Activated T-cell treated with anti-CD3 and anti-CD28 coated beads, Interleukin-2, amount 50 U/mL, for 4 hours (primary cell): ENCODE results near the gene RPGRIP1. TPM values are rescaled to one million over a fixed set of nuclear protein-coding genes. Genes with fewer than 3 reads are reported as not detected.

Experiments used
- ATAC-seq, 2 donors: fragments of 200-7000 bp; cut with Tn5 transposase; one replicate each; pipeline ENCODE4 v1.10.0; 2021
- DNase-seq: peaks from one replicate; pipeline ENCODE4 v3.0.0-alpha.2; 2020
- H3K27me3 Mint-ChIP-seq: one replicate; pipeline ENCODE4 v1.8.0; 2021; ENCODE audit warnings: low read depth, mixed read lengths
- H3K36me3 Mint-ChIP-seq: one replicate; pipeline ENCODE4 v1.8.0; 2022; ENCODE audit warnings: mixed read lengths; ENCODE audit not compliant: insufficient read depth
- H3K4me1 Mint-ChIP-seq: one replicate; pipeline ENCODE4 v1.8.0; 2021; ENCODE audit warnings: low read depth, mixed read lengths
- H3K4me3 Mint-ChIP-seq: one replicate; pipeline ENCODE4 v1.8.0; 2021; ENCODE audit warnings: mild to moderate bottlenecking, moderate library complexity, mixed read lengths
- H3K9me3 Mint-ChIP-seq: one replicate; pipeline ENCODE4 v1.8.0; 2021; ENCODE audit warnings: mixed read lengths
- total RNA-seq, 3 donors: library from RNA; stranded (reverse); gene quantifications; one replicate each; pipeline ENCODE4 v1.2.1, GENCODE V29; 2021

The RPGRIP1 gene
- total RNA-seq = under 1 TPM in 2 of 3 donors, not detected in 1; 0.08 to 0.35 TPM

DNA sequence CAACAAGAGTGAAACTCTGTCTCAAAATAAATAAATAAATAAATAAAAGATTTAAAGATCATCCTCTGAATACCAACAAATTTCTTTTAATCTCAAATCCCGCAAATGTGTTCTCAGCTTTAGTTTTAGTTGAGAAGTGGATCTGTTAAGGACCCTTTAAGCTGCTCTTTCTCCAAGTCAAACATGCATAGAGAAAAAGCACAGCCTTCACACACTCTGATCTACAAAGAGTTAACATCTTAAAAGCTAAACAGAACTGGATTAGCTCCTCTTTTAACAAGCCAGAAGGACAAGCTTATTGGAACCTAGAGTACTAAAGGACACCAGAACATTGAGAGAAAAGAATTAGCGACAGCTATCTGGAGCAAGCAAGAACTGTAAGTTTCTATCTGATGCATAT lies at the start of gene RPGRIP1:
RPGRIP1 (plus strand) TSS at position 301 of the 400 bp plus-strand sequence. CDS start 7,894 bp downstream, outside the sequence.
- H3K36me3 Mint-ChIP-seq = no peaks in the 10 kb centered on the region
- DNase-seq = no peak
- no peak within 1 kb of the TSS for H3K4me3 Mint-ChIP-seq
- peaks cover 5% of the 10 kb centered on the region for H3K4me1 Mint-ChIP-seq
- no peak for ATAC-seq
- H3K27me3 Mint-ChIP-seq = no peaks in the 10 kb centered on the region
- H3K9me3 Mint-ChIP-seq = no peaks in the 10 kb centered on the region

DNA sequence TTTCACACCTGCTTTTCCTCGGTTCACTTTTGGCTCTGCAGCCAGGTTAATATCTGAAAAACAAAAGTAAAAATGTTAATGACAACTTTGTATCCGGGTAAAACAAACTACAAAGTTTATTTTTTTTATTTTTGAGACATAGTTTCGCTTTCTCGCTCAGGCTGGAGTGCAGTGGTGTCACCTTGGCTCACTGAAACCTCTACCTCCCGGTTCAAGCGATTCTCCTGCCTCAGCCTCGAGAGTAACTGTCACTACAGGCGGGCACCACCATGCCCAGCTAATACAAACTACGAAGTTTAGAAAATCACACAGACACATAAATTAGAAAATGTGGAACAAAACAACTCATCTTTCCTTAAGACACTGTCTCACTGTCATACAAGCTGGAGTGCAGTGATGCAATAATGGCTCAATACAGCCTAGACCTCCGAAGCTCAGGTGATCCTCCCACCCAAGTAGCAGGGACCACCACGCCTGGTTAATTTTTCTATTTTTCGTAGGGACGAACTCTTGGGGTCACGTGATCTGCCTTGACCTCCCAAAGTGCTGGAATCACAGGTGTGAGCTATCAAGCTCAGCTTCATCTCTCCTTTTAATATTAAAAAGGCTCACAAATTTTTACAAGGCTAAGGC lies 48.7 kb upstream of the RPGRIP1 start:
- DNase-seq = no peak
- H3K9me3 Mint-ChIP-seq = no peaks in the 10 kb centered on the region
- peak; percentile 51 to 55 for ATAC-seq
- H3K4me3 Mint-ChIP-seq = peak overlapping the region; percentile 63
- H3K27me3 Mint-ChIP-seq = no peaks in the 10 kb centered on the region
- peaks cover 67% of the 10 kb centered on the region for H3K36me3 Mint-ChIP-seq
- peaks cover 87% of the 10 kb centered on the region for H3K4me1 Mint-ChIP-seq

DNA sequence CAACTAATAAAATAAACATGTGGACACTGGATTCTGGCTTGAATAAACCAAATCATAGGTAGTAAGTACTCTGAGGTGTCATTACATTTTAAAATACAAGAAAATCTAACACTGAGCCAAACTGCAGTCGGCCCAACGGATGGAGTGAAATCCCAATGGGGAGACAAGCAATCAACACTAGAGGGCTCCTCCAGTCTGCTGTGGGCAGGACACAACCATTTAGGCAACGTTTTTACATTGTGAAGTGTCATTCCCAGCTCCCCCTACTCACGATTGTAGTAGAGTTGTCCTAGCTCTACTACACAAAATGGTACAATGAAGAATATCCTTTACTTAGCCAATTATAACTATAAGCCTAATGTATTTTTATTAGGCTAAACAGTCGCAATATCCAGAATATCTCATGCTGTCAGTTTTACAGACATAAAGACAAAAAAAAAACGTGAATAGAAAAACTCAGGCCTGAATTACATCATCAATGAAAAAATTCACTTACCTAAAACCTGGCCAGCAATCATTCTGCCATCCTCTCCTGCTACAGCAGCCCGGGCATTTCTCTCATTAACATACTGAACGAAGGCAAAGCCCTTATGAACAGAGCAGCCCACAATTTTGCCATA lies 46.3 kb upstream of the RPGRIP1 start:
- H3K4me3 Mint-ChIP-seq = peak overlapping the region; percentile 47
- no peaks in the 10 kb centered on the region for H3K9me3 Mint-ChIP-seq
- peaks cover 91% of the 10 kb centered on the region for H3K4me1 Mint-ChIP-seq
- H3K27me3 Mint-ChIP-seq = no peaks in the 10 kb centered on the region
- H3K36me3 Mint-ChIP-seq = peaks cover 57% of the 10 kb centered on the region
- DNase-seq (no peak), ATAC-seq (no peak)

DNA sequence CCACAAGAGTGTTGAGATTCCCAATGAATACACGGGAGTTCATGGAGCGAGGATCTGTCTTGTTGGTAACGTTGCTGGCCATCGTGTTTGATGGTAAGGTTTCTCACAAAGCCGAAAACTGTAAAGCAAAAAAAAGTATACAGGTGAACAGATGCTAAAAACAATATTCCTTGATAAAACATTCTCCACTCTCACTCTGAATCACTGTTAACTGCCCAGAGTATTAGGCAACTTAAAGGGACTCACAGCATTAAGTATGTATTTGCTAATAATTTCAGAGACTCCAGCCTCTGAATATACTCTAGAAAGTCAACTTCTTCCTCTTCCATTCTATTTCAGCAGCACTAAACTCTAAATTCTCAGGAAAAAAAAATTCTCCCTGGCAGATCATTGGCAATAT lies 45.8 kb upstream of the RPGRIP1 start:
- Mint-ChIP-seq H3K4me3 (peak overlapping the region; percentile 47), H3K27me3 (no peaks in the 10 kb centered on the region), H3K36me3 (peaks cover 62% of the 10 kb centered on the region), H3K9me3 (no peaks in the 10 kb centered on the region), H3K4me1 (peaks cover 95% of the 10 kb centered on the region)
- DNase-seq (no peak), ATAC-seq (no peak)

DNA sequence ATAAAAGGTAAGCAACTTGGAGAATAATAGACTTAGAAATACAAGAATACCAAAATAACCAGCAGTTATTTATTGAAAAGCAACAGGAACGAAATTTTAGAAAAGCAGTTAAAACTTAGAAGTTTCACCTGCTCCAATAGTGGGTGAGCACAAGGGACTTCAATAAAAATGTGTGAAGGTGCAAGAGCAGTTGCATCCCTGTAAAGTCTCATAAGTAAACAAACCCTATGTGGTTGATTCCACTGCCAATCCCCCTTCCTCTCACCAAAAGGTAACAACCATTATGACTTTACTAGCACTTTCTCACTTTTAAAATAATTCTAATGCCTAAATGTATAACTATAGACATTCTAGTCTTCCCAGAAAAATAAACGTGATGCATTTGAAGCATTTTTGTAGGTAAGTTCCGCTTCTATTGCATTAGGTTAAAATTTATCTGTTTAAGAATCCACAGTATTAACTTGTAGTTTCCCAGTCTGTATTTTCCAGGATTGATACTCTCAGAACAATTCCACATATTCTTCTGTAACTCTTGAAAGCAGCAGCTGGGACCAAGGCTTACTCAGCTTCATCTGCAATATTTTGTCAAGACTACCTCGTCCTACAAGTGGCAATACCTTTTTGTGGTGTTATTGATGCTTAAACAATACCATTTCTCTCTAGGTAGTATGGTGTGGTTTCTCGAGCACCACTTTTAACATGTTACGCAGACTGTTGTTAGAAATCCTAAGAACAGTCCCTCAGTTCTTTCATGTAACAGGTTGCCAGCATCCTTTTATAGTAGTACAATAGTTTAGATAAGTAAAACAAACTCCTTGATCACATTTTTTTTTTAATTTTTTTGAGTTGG lies 42.7 kb upstream of the RPGRIP1 start:
- H3K9me3 Mint-ChIP-seq = no peaks in the 10 kb centered on the region
- H3K4me1 Mint-ChIP-seq = peaks cover 88% of the 10 kb centered on the region
- no peaks in the 10 kb centered on the region for H3K27me3 Mint-ChIP-seq
- no peak for DNase-seq
- peaks cover 42% of the 10 kb centered on the region for H3K36me3 Mint-ChIP-seq
- ATAC-seq = no peak
- no peak overlapping the region for H3K4me3 Mint-ChIP-seq

DNA sequence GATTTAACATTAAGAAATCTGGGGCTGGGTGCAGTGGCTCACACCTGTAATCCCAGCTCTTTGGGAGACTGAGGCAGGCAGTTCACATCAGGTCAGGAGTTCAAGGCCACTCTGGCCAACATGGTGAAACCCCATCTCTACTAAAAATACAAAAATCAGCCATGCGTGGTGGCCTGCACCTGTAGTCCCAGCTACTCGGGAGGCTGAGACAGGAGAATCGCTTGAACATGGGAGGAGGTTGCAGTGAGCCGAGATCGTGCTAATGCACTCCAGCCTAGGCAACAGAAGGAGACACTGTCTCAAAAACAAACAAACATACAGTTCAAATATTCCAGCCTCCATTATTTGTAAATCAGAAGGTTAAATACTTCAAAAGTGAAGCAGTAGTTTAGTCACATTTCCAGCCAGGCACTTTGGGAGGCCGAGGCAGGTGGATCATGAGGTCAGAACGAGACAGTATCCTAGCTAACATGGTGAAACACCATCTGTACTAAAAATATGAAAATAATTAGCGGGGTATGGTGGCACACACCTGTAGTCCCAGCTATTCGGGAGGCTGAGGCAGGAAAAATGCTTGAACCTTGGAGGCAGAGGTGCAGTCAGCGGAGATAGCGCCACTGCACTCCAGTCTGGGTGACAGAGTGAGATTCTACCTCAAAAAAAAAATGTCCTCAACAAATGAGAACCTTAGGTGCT lies 40.9 kb upstream of the RPGRIP1 start:
- DNase-seq = no peak
- Mint-ChIP-seq H3K4me3 (peak overlapping the region; percentile 16), H3K27me3 (no peaks in the 10 kb centered on the region), H3K9me3 (no peaks in the 10 kb centered on the region), H3K36me3 (peaks cover 38% of the 10 kb centered on the region), H3K4me1 (peaks cover 81% of the 10 kb centered on the region)
- no peak for ATAC-seq

- peaks cover 35% of the 10 kb centered on the region for H3K36me3 Mint-ChIP-seq
- DNase-seq (no peak), ATAC-seq (no peak)
- H3K4me1 Mint-ChIP-seq = peaks cover 75% of the 10 kb centered on the region
- H3K27me3 Mint-ChIP-seq = no peaks in the 10 kb centered on the region
- H3K9me3 Mint-ChIP-seq = no peaks in the 10 kb centered on the region
- no peak overlapping the region for H3K4me3 Mint-ChIP-seq
Measured at GRCh38 chr14:21240417-21240816, 39.5 kb upstream of the RPGRIP1 start.

DNA sequence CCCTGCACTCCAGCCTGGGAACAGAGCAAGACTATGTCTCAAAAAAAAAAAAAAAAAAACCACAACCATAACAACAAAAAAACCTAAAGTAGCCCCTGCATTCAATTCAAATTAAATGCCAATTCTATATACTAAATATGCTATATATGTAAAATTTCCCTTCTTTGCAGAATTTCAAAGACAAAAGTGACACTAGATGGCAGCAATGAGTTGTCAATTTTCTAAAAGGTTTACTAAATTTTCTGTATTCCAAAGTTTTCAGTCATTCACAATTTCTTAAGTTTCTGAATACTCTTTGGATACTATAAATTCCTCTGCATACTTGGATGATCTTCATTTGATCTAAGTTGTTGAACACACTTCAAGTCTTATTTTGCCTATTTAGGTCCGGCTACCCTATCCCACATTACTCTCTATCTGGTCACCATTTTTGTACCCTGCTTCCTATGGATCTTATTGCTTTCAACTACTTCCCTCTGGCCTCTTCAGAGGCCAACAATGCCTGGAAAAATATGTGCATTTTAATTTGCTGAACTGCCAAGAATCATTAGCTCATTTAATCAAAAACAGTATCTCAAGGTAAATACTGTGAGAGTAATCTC lies 38.6 kb upstream of the RPGRIP1 start:
- Mint-ChIP-seq H3K4me3 (no peak overlapping the region), H3K27me3 (no peaks in the 10 kb centered on the region), H3K9me3 (no peaks in the 10 kb centered on the region), H3K4me1 (peaks cover 70% of the 10 kb centered on the region), H3K36me3 (peaks cover 32% of the 10 kb centered on the region)
- DNase-seq = no peak
- no peak for ATAC-seq

- no peak for ATAC-seq
- Mint-ChIP-seq H3K36me3 (peaks cover 39% of the 10 kb centered on the region), H3K4me1 (peaks cover 62% of the 10 kb centered on the region), H3K9me3 (no peaks in the 10 kb centered on the region), H3K4me3 (no peak overlapping the region), H3K27me3 (no peaks in the 10 kb centered on the region)
- DNase-seq = no peak
Measured at GRCh38 chr14:21244544-21244943, 35.3 kb upstream of the RPGRIP1 start.

DNA sequence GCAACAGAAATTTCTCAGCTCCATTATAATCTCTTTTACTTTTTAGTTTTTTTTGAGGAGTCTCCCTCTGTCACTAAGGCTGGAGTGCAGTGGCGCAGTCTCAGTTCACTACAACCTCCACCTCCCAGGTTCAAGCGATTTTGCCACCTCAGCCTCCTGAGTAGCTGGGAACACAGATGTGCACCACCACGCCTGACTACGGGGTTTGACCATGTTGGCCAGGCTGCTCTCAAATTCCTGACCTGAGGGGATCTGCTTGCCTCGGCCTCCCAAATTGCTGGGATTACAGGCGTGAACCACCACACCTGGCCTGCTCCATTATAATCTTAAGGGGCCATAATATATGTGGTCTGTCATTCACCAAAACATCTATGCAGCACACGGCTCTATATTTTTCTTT lies 34.1 kb upstream of the RPGRIP1 start:
- H3K9me3 Mint-ChIP-seq = no peaks in the 10 kb centered on the region
- no peak overlapping the region for H3K4me3 Mint-ChIP-seq
- peaks cover 65% of the 10 kb centered on the region for H3K4me1 Mint-ChIP-seq

GRCh38 chr14:21248338-21248737 lies 31.5 kb upstream of the RPGRIP1 start:
- H3K4me3 Mint-ChIP-seq = no peak overlapping the region
- DNase-seq (no peak), ATAC-seq (no peak)
- no peaks in the 10 kb centered on the region for H3K9me3 Mint-ChIP-seq
- peaks cover 64% of the 10 kb centered on the region for H3K4me1 Mint-ChIP-seq
- peaks cover 51% of the 10 kb centered on the region for H3K36me3 Mint-ChIP-seq
- no peaks in the 10 kb centered on the region for H3K27me3 Mint-ChIP-seq

More for the DNA sequence above, 34.1 kb upstream of the RPGRIP1 start:
- H3K36me3 Mint-ChIP-seq = peaks cover 49% of the 10 kb centered on the region
- no peaks in the 10 kb centered on the region for H3K27me3 Mint-ChIP-seq
- ATAC-seq (no peak), DNase-seq (no peak)

DNA sequence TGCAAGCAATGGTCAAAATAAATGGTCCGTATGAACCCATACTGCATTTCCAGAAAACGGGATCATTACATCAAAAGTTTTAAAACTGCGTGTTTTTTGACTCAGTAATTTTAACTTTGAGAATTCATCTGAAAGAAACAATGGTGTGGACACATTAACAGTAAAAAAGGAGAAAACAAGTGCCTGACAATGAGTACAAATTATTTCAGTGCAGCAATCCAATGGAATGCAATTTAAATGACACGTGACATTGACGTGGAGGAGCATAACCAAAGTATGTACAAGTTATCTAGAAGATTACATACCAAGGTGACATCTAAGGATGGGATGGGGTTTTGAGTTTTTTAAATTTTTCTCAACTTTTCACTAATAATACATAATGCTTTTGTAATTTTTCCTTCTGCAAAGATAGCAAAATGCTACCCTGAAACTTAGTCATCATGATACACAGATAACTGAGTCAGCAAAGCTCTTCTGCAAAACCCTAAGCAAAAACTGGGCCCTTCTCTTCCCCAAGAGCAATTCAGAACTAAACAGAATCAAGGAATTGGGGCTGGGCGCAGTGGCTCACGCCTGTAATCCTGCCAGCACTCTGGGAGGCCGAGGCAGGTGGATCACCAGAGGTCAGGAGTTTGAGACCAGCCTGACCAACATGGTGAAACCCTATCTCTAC lies 31.0 kb upstream of the RPGRIP1 start:
- H3K4me1 Mint-ChIP-seq = peaks cover 67% of the 10 kb centered on the region
- H3K4me3 Mint-ChIP-seq = no peak overlapping the region
- peaks cover 51% of the 10 kb centered on the region for H3K36me3 Mint-ChIP-seq
- DNase-seq = no peak
- H3K27me3 Mint-ChIP-seq = no peaks in the 10 kb centered on the region
- H3K9me3 Mint-ChIP-seq = no peaks in the 10 kb centered on the region
- no peak for ATAC-seq

DNA sequence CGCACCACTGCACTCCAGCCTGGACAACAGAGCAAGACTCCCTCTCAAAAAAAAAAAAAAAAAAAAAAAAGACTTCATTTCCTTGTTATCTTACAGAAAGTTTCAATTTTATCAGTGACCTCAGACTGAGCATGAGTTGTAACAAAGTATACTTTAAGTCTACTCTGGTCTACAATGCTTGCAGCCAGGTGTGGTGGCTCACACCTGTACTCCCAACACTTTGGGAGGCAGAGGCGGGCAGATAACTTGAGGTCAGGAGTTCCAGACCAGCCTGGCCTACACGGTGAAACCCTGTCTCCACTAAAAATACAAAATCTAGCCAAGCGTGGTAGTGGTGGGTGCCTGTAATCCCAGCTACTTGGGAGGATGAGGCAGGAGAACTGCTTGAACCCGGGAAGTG lies 28.7 kb upstream of the RPGRIP1 start:
- no peak overlapping the region for H3K4me3 Mint-ChIP-seq
- H3K36me3 Mint-ChIP-seq = peaks cover 52% of the 10 kb centered on the region
- H3K4me1 Mint-ChIP-seq = peaks cover 75% of the 10 kb centered on the region
- DNase-seq (no peak), ATAC-seq (no peak)
- no peaks in the 10 kb centered on the region for H3K9me3 Mint-ChIP-seq
- no peaks in the 10 kb centered on the region for H3K27me3 Mint-ChIP-seq
